HG02885 (cell line): ENCODE measurements around the gene ZFP30.
A peak's percentile ranks its signal among the peaks of the same experiment; 100 is the strongest.
"Not testable (repeated sequence)": the region's sequence is repeated elsewhere in the genome, so short reads cannot be mapped to it uniquely, and the experiment has no call there.

ENCODE experiments used
- ATAC-seq: cut with Tn5 transposase; IDR thresholded peaks from one replicate; pipeline ENCODE4 v1.9.1; 2021; ENCODE audit warnings: mild to moderate bottlenecking; ENCODE audit not compliant: unreplicated experiment, poor library complexity

The ZFP30 gene

DNA sequence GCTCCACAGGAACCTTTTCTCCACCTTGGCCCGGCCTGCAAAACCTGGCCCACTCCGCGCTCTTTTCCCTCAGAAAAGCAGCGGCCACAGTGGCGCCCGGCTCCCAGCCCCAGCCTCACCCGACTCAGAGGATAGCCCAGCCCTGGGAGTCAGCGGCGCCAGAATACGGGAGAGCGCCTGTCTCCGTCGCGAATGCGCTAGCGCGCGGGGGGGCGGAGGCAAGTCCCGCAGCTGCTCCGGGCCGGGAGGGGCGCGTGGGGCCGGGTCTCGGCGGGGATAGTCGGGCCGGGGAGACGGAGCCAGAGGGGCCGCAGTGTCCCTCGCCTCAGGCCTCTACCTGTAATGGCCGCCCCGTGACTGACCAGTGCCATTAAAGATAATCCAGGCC, at the start of gene ZFP30:
Gene ZFP30, minus strand, starts transcription at position 165 of the 388 bp plus-strand sequence. CDS start 7,643 bp downstream, outside the sequence.
- peak; percentile 70 for ATAC-seq

DNA sequence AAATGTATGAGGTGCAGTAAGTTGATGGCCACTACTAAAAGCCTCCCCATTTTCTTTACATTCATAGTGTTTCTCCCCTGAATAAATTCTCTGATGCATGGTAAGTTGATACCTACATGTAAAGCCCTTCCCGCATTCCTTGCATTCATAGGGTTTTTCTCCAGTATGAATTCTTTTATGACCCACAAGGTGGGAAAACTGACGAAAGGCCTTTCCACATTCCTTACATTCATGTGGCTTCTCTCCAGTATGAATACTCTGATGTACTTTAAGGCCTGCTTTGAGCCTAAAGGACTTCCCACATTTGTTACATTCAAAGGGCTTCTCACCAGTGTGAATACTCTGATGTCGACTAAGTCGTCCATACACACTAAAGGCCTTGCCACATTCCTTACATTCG, 43.8 kb upstream of the ZFP30 start:
- no peak for ATAC-seq

DNA sequence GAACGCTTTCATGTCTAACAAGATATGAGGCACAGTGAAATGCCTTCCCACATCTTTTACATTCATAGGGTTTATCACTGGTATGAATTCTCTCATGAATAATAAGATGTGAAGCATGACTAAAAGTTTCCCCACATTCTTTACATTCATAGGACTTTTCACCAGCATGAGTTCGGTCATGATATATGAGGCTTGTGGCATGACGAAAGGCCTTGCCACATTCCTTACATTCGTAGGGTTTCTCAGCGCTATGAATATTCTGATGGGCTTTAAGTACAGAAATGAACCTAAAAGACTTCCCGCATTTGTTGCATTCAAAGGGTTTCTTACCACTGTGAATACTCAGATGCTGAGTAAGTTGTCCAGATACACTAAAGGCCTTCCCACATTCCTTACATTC, 43.0 kb upstream of the ZFP30 start:
- ATAC-seq, result no peak

DNA sequence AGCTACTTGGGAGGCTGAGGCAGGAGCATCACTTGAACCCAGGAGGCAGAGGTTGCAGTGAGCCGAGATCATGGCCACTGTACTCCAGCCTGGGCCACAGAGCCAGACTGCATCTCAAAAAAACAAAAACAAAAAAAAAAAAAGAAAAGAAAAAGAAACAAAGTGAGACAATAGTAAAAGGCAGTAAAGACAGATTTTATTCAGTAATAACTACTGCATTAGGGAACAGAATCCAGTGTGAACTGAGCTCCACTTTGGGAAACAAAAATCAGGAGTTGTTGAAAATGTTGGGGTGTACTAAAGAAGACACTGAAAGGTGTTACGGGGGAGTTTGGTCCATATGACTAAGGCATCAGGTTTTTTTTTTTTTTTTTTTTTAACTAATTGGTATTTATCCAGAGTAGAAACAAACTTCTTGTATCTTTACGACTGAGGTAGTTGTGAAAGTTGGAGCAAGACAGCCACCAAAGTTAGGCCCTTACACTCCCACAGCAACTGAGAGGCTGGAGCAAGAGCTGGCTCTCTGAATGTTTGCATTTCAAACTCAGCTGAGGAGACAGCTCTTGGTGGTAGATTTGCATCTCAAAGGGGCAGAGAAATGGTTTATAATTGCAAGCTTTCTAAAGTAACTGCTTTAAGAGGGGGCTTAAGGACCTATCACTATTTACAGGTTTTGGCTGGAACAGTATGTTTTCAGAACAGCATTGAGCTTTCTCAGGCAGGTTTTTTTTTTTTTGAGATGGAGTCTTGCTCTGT, 40.1 kb upstream of the ZFP30 start:
- no peak for ATAC-seq

DNA sequence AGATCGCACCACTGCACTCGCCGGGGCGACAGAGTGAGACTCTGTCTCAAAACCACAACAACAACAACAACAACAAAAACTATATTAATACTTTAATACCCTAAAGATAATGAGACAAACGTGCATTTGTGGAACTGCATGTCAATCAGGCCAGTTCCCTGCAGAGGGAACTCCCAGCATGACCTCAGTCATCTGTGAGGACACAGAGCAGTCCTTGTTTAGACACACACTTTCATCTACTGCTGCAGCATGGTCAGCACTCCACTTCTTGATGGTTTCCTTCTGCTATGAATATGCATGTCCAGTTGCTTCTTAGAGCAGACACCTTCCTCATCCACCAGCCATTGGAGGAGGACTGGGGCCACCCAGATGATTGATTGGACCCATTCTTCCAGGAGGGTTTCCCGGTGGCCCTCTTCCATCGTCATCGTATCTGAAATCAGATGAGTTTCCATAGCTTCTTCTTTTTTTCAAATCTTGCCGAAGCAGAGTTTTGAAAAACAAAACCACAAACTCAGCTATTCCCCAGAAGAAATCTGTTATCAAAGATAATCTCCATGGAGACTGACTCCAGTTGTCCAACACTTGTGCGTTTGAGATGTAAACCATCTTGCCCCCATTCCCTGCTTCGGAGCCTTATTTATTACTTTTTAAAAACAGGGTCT, 37.8 kb upstream of the ZFP30 start:
- ATAC-seq, result no peak

DNA sequence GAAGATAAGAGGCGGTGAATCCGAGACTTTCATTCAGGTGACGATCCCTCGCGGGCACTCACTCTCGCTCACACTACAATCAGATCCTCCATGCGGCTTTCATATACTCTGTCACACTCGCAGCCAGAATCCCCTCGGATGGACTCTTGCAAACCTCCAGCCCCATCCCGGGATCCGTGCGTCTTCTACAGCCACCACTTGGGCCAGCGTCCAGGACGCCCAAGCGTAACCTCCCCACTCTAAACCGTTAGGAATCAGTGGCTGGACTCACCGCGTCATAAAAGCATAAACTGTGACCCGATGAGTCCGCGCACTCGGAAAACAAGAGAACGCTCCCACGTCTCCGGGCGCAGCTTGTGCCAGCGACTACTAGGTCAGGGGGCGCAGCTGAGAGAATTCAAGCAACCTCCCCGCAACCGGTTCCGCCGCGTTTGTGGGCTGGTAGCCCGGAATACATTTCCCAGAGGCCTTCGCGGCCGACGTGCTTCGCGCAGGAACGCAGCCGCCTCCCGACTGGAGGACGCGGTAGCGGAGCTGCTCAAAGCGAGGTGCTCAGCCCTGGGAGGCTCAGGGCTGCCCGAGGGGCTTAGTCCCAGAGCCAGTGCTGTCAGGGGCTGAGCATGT, 36.7 kb upstream of the ZFP30 start:
- ATAC-seq, result no peak

DNA sequence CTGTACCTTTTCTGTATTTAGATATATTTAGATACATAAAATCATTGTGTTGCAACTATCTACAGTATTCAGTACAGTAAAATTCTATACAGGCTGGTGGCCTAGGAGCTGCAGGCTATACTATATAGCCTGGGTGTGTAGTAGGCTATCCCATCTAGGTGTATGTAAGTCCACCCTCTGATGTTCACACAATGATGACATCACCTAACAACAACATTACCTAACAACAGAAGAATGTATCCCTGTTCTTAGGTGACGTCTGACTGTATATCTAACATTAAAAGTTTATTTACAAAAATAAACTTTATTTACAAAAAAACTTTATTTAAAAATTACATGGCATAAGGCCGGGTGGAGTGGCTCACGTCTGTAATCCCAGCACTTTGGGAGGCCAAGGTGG, 28.3 kb upstream of the ZFP30 start:
- no peak for ATAC-seq

DNA sequence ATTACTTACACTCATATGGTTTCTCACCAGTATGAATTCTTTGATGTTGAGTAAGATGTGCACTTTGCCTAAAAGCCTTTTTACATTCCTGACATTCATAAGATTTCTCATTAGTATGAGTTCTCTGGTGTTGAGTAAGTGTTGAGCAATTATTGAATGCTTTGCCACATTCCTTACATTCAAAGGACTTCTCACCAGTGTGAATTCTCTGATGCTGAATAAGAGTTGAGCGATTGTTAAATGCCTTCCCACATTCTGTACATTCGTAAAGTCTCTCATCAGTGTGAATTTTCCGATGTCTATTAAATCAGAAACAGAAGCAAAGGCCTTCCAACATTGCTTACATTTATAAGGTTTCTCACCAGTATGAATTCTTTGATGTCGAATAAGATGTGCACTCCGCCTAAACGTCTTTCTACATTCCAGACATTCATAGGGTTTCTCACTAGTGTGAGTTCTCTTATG, 14.2 kb upstream of the ZFP30 start:
- ATAC-seq, result no peak

DNA sequence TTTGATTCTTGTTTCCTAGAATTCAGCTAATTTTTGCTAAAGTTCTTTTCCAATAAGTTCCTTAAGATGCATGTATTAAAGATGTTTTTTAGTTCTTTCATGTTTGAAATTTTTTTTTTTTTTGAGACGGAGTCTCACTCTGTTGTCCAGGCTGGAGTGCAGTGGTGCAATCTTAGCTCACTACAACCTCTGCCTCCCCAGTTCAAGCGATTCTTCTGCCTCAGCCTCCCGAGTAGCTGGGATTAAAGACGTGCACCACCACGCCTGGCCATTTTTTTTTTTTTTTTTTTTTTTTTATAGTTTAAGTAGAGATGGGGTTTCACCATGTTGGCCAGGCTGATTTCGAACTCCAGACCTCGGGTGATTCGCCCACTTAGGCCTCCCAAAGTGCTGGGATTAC, 1.9 kb upstream of the ZFP30 start:
- ATAC-seq, result not testable (repeated sequence)

DNA sequence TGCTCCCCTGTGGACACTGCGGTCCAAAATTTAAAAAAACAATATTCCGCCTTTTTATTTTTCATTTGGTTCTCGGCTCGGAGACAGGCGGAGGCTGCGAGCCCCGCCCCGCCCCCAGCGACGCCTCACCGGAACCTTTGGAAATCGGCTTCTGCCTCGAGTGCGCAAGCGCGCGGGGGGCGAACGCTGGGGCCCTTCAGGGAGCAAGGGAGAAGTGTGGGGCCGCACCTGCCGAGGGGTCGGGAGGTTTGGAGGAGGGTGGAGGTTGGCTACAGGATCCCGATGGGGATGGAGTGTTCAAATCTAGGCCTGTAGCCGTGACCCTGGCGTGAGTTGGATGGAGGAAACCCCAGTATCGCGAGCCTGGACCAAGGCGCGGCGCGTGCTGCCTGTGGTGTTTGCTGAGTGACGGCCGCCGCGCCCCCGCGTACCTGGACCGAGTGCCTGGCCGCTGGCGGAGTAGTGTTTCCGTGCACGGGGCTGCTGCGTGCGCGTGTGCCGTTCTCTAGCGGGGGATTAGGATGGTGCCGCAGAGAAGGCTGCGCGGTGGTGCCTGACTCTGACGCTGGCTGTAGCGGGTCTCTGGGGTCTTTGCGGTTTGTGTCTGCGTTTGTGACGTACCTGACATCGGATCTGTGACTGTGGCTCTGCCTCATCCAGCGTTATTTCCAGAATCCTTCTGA, 565 bp upstream of the ZFP30 start:
- ATAC-seq, result peak; percentile 53

DNA sequence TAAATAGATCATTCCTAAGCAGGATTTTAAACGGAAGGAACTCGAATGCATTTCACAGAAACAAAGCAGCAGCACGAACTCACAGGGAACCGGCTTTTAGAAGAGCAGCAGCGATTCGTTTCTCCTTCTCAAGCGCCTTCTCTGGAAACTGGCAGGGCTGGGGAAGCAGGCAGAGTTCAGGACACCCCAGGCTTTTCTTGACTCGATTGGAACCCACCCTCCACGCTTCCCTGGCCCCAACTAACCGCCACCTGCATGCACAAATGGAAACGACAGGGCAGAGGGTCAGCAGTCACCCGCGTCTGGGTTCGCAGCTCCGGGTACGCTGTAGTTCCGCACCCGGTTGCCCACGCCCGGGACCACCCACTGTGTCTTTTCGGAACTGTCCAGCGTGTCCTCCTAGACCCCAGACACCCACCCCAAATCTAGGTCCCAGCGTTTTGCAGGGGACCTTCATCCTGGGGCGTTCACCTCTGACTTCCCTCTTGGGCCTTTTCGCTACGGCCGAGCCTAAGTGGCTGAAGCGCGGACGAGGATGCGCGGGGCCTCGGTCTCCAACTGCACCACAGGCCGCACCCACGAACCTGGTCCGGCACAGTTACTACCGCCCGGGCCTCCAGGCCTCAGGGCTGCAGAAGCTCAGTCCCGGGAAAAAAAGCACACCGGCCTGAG, 500 bp downstream of the ZFP30 start:
- ATAC-seq, result peak; percentile 48

DNA sequence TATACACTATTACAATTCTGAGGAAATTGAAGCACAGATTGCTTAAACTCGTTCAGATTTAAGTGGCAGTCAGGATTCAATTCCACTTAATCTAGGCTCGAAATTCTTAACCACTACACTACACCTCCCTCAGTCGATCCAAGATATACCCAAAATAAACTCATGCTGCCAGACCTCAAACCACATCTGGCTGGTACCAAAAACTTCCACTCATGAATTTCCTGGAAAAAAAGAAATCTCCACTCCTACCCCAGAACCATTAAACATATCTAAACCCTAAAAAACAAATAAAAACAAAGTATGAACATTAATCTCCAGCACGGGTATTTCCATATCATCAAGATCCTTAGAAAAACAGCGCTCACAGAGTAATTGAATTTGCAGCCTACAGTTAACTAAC, 1.1 kb downstream of the ZFP30 start:
- ATAC-seq, result no peak

DNA sequence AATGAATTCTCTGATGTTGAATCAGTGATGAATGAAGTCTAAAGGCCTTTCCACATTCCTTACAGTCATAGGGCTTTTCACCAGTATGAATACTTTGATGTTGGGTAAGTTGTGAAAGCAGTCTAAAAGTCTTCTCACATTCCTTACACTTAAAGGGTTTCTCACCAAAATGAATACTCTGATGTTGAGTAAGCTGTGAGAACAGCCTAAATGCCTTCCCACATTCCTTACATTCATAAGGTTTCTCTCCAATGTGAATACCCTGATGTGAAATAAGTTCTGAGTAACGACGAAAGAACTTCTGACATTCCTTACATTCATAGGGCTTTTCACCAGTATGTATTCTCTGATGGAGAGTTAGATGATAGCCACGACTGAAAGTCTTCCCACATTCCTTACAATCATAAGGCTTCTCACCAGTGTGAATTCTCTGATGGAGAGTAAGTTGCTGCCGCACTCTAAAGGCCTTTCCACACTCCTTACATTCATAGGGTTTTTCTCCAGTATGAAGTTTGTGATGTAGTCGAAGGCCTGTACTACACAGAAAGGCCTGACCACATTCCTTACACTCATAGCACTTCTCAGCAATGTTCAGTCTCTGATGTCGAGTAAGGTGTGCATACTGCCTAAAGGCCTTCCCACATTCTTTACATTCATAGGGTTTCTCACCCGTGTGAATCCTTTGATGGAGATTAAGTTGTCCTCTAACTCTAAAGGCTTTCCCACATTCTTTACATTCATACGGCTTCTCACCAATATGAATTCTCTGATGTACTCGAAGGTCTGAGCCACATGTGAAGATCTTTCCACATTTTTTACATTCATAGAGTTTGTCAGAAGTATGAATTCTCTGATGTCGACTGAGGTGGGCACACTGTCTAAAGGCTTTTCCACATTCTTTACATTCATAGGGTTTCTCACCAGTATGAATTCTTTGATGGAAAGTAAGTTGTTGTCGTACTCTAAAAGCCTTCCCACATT, 19.9 kb downstream of the ZFP30 start:
- ATAC-seq, result no peak

DNA sequence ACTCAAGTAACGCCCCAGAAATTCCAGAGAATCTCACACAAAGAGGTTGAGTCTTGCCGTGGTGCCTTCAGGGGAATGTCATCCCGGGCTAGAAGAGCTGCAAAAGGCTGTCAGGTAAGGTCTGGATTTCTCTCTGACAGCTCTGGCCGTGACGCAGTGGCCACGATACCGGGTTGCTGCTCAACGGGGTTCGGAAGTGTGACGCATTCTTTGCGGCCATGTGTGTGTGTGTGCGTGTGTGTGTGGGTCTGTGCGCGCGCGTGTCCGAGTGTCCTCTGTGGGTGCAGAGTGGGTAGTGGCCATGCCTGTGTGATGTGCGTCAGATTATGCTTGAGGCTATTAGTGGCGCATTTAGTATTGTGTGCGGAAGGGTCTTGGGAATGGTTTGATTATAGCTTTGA, 60.3 kb downstream of the ZFP30 start:
- ATAC-seq, result peak; percentile 20

DNA sequence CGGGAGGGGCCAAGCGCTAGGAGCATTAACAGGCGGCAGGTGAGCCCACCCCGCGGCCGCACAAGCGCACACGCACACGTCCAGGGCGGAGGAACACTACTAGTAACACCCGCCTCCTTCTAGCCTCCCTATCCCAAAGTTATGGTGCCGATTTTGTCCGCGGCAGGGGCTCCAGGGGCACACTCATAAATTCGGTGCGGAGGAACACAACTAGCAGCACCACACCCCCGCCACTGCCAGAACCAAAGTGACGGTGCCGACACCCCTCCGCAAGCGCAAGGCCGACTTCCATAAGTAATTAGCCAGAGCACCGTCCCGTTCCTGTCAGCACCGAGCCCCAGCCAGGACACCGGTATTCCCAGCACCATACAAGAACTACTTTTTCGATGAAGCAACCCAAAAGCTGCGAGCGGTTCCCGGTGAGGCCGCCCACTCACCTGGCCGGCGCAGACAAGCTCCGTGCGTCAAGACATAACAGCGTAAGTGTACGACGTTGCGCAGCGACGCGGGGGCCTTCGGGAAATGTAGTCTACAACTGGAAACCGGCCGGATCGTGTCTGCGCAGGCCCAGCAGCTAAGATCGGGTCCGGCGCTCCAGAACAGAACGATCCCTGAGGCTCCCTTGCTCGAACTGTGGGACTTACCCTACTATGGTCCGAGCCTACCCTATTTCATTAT, 60.8 kb downstream of the ZFP30 start, which contains the start of the genes ZNF540 and ZNF571:
Gene ZNF540, plus strand, starts transcription at position 573 of the 678 bp plus-strand sequence. CDS start 3,572 bp downstream, outside the sequence.
Gene ZNF571, minus strand, starts transcription at position 489 of the 678 bp plus-strand sequence. CDS start 8,116 bp downstream, outside the sequence.
- ATAC-seq, result peak; percentile 99

DNA sequence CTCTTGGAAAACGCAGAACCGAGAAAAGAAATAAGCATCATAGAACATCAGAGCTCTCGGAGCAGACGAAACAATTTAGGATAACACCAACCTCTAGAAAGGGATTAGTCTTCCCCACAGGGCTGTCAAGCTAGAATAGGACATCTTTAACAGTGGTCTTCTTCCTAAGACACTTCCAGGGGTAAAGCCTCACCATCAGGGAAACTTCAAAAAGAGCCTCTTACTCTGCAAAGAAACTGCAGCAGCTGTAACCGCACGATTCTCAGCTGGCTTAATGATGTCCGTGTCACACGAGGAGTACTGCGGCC, 61.3 kb downstream of the ZFP30 start:
- ATAC-seq, result no peak

DNA sequence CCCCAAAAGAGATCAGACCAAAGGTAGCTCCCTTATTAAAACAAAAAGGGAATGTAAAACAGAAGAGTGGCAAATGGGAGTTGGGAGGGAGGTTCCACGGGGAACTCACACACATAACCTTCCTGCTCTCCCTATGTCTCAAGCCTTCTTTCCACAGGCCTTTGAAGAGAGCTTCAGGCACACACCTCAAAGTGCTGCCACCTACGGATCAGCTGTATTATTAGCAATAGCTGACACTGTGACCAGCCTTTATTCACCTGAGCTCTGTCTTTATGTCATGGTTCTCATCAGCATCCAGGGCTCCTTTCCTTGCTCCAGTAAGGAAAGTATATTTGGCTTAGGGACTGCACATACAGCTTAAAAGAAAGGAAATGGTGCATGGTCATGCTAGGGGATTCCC, 71.9 kb downstream of the ZFP30 start:
- ATAC-seq, result no peak

DNA sequence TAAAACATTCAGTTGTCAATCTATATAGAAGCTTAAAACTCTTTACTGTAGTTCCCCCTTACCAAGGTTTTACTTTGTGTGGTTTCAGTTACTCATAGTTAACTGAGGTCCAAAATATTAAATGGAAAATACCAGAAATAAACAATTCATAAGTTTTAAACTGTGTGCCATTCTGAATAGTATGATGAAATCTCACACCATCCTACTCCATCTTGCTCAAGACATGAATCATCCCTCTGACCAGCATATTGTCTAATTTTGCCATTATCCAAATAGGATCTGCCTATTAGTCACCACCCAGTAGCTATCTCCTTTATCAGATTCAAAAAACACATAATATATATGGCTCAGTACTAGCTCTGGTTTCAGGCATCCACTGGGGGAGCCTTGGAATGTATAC, 83.1 kb downstream of the ZFP30 start:
- no peak for ATAC-seq

DNA sequence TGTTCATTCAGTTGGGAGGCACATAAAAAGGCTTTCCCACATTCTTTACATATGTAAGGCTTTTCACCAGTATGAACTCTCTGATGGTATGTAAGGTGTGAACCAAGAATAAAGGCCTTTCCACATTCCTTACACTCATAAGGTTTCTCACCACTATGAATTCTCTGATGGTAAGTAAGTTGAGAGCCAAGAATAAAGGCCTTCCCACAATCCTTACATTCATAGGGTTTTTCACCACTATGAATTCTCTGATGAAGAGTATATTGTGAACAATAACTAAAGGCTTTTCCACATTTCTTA, 89.9 kb downstream of the ZFP30 start:
- ATAC-seq, result no peak
